ENCODE data around the gene CUBN. TPM values are rescaled to one million over a fixed set of nuclear protein-coding genes. Genes with fewer than 3 reads are reported as not detected.

Gene CUBN
- total and polyA plus RNA-seq, 10 of the 15 experiments (the other 5 are each of a cell fraction or from before 2014, with no cell fraction given), result under 0.01 to 0.14 (median 0.02) TPM; not detected in 6

- H3K9me3 ChIP-seq (replicated peaks; ENCODE audit: control insufficient read depth, insufficient read depth, low read length), result no peaks in the 10 kb centered on the region
- ATAC-seq (no peak), DNase-seq (ENCODE audit: low read depth, low spot score) (no peak), FAIRE-seq (no peak)
- RAD21 ChIA-PET (ENCODE audit: unreplicated experiment), result no interaction called here
- H2AFZ ChIP-seq (ENCODE audit: control insufficient read depth, low read depth, low read length), result no peak overlapping the region
- H3K4me2 ChIP-seq (ENCODE audit: control insufficient read depth, insufficient read depth), result no peak overlapping the region
- no peaks in the 10 kb centered on the region for H3K79me2 ChIP-seq (ENCODE audit: control insufficient read depth, insufficient read depth, low read length)
- intact Hi-C loops (cut with micrococcal nuclease; ENCODE audit: unreplicated experiment) (no loop called here), in situ Hi-C loops (cut with MboI) (no loop called here)
- TF ChIP-seq NRF1 (conservative IDR thresholded peaks at IDR 0.05; ENCODE audit: low read depth, low read length) (no peak), ZNF207 (IDR thresholded peaks at IDR 0.05; ENCODE audit: borderline replicate concordance) (no peak), KDM1A (IDR thresholded peaks at IDR 0.05; ENCODE audit: borderline replicate concordance) (no peak), ATF3 (IDR thresholded peaks at IDR 0.05; ENCODE audit: borderline replicate concordance, extremely low read depth, low read depth, low read length) (no peak), FOXK2 (IDR thresholded peaks at IDR 0.05) (no peak), RAD21 (IDR thresholded peaks at IDR 0.05; ENCODE audit: insufficient read depth, low read depth, low read length) (no peak), EGR1 (IDR thresholded peaks at IDR 0.05; ENCODE audit: borderline replicate concordance in 1 of 2, low read depth in 2 of 2, low read length in 2 of 2) (no peak), RFX5 (IDR thresholded peaks at IDR 0.05; ENCODE audit: low read depth, low read length) (no peak), BMI1 (IDR thresholded peaks at IDR 0.05; ENCODE audit: borderline replicate concordance) (no peak), GATAD2B (conservative IDR thresholded peaks at IDR 0.05; ENCODE audit: low read depth) (no peak)
- SMC1A ChIA-PET (ENCODE audit: uncharacterized antibody, unreplicated experiment), result no interaction called here
- no peak overlapping the region for H3K9ac ChIP-seq (ENCODE audit: control insufficient read depth, insufficient read depth, low read length)
- H3K27ac ChIP-seq (ENCODE audit: control insufficient read depth, insufficient read depth), result no peak overlapping the region
- no peaks in the 10 kb centered on the region for H3K27me3 ChIP-seq (replicated peaks in 1 of 2; ENCODE audit: control insufficient read depth in 2 of 2, insufficient read depth in 2 of 2, low read length in 1 of 2)
- no peak overlapping the region for H3K4me3 ChIP-seq
- WGBS (ENCODE audit: insufficient coverage, insufficient replicate concordance, low lambda C conversion rate, missing lambda C conversion rate), result 0% methylated on average over 2 of the region's 2 CpGs
- POLR2A ChIA-PET, result no interaction called here
- CTCF ChIA-PET, result no interaction called here
- H3K4me1 ChIP-seq (ENCODE audit: control insufficient read depth, insufficient read depth, low read length), result no peaks in the 10 kb centered on the region
- BruUV-seq (replicated peaks), result no TSS peak
- H4K20me1 ChIP-seq (ENCODE audit: control insufficient read depth, insufficient read depth), result no peaks in the 10 kb centered on the region
- H3K36me3 ChIP-seq (ENCODE audit: control insufficient read depth in 2 of 2, insufficient read depth in 2 of 2, low read length in 1 of 2), result no peaks in the 10 kb centered on the region
These were observed 48.2 kb downstream of the CUBN start for GRCh38 chr10:17081431-17081830.

Measured in GM12878 (cell line).